HG02759 (cell line): ENCODE results near the gene NEURL4.
"Not testable (repeated sequence)": the region's sequence is repeated elsewhere in the genome, so short reads cannot be mapped to it uniquely, and the experiment has no call there.

ENCODE experiments used
- ATAC-seq: cut with Tn5 transposase; IDR thresholded peaks from one replicate; pipeline ENCODE4 v1.9.1; 2021; ENCODE audit warnings: mild to moderate bottlenecking, moderate library complexity; ENCODE audit not compliant: unreplicated experiment

NEURL4 gene

GRCh38 chr17:7328840-7329373, at the start of gene NEURL4:
Gene NEURL4, minus strand, starts transcription at chr17:7329335. Its CDS starts 23 bp downstream, at chr17:7329312.
- ATAC-seq, result no peak

GRCh38 chr17:7374353-7374752, 45.2 kb upstream of the NEURL4 start:
- ATAC-seq, result no peak

- no peak for ATAC-seq
These were observed 41.7 kb upstream of the NEURL4 start for GRCh38 chr17:7370853-7371252.

GRCh38 chr17:7369825-7370224, 40.7 kb upstream of the NEURL4 start:
- no peak for ATAC-seq

- ATAC-seq, result not testable (repeated sequence)
These were observed 39.5 kb upstream of the NEURL4 start for GRCh38 chr17:7368599-7368994.

- ATAC-seq, result no peak
These were observed 38.9 kb upstream of the NEURL4 start for GRCh38 chr17:7367918-7368598.

- ATAC-seq, result no peak
These were observed 37.9 kb upstream of the NEURL4 start for GRCh38 chr17:7367083-7367482.

- ATAC-seq, result not testable (repeated sequence)
These were observed 36.8 kb upstream of the NEURL4 start for GRCh38 chr17:7365963-7366362.

GRCh38 chr17:7363311-7363710, 34.2 kb upstream of the NEURL4 start:
- no peak for ATAC-seq

GRCh38 chr17:7361906-7362305, 32.8 kb upstream of the NEURL4 start:
- no peak for ATAC-seq

- no peak for ATAC-seq
These were observed 28.2 kb upstream of the NEURL4 start for GRCh38 chr17:7357381-7357780.

- ATAC-seq, result no peak
These were observed 27.6 kb upstream of the NEURL4 start for GRCh38 chr17:7356756-7357155.

GRCh38 chr17:7356072-7356549, 27.0 kb upstream of the NEURL4 start:
- peak; percentile 29 for ATAC-seq

GRCh38 chr17:7355573-7355972, 26.4 kb upstream of the NEURL4 start:
- no peak for ATAC-seq

- ATAC-seq, result no peak
These were observed 25.9 kb upstream of the NEURL4 start, which contains the start of gene TMEM95 for GRCh38 chr17:7355053-7355452. Gene TMEM95, plus strand, starts transcription at chr17:7355156. Its CDS starts 49 bp downstream, at chr17:7355205.

- ATAC-seq, result no peak
These were observed 25.2 kb upstream of the NEURL4 start for GRCh38 chr17:7354262-7354843.

- no peak for ATAC-seq
These were observed 23.9 kb upstream of the NEURL4 start for GRCh38 chr17:7352910-7353635.

- ATAC-seq, result no peak
These were observed 23.4 kb upstream of the NEURL4 start for GRCh38 chr17:7352503-7352889.

- ATAC-seq, result peak; percentile 67
These were observed 22.7 kb upstream of the NEURL4 start, which contains the start of gene KCTD11 for GRCh38 chr17:7351665-7352502. Gene KCTD11, plus strand, starts transcription at chr17:7352162.

GRCh38 chr17:7348478-7349242, 19.5 kb upstream of the NEURL4 start:
- ATAC-seq, result no peak
